ENCODE measurements around the gene EARS2. TPM values are rescaled to one million over a fixed set of nuclear protein-coding genes. Genes with fewer than 3 reads are reported as not detected.
"Not testable (repeated sequence)": the region's sequence is repeated elsewhere in the genome, so short reads cannot be mapped to it uniquely, and the experiment has no call there.

Gene EARS2
- total RNA-seq, 2 donors from 2014 or later, result 10.0 to 13.0 TPM

- Mint-ChIP-seq H3K36me3 (ENCODE audit: low read depth) (peaks cover 8% of the 10 kb centered on the region), H3K27ac (peak overlapping the region; percentile 27), H3K4me3 (no peak overlapping the region), H3K27me3 (no peaks in the 10 kb centered on the region), H3K4me1 (peaks cover 18% of the 10 kb centered on the region)
- DNase-seq (no peak), ATAC-seq (no peak)
- no peaks in the 10 kb centered on the region for H3K9me3 ChIP-seq (ENCODE audit: control insufficient read depth, low read length, poor library complexity, severe bottlenecking)
These were observed 4.4 kb upstream of the EARS2 start for GRCh38 chr16:23561586-23561985.

GRCh38 chr16:23557779-23558702, 891 bp upstream of the EARS2 start:
- no peaks in the 10 kb centered on the region for H3K9me3 ChIP-seq (ENCODE audit: control insufficient read depth, low read length, poor library complexity, severe bottlenecking)
- Mint-ChIP-seq H3K4me1 (peaks cover 20% of the 10 kb centered on the region), H3K27me3 (no peaks in the 10 kb centered on the region), H3K36me3 (ENCODE audit: low read depth) (no peaks in the 10 kb centered on the region), H3K4me3 (peak overlapping the region; percentile 94), H3K27ac (peak overlapping the region; percentile 95)
- peak; percentile 13 for ATAC-seq
- peak in 1 of 3 donors; percentile 14 for DNase-seq

GRCh38 chr16:23554536-23554935, 2.6 kb downstream of the EARS2 start:
- ATAC-seq (no peak), DNase-seq (no peak)
- H3K9me3 ChIP-seq (ENCODE audit: control insufficient read depth, low read length, poor library complexity, severe bottlenecking), result no peaks in the 10 kb centered on the region
- peaks cover 3% of the 10 kb centered on the region for H3K36me3 Mint-ChIP-seq (ENCODE audit: low read depth)
- no peaks in the 10 kb centered on the region for H3K27me3 Mint-ChIP-seq
- H3K27ac Mint-ChIP-seq, result no peak overlapping the region
- H3K4me1 Mint-ChIP-seq, result peaks cover 15% of the 10 kb centered on the region
- H3K4me3 Mint-ChIP-seq, result no peak overlapping the region

GRCh38 chr16:23552161-23552560, 5.0 kb downstream of the EARS2 start:
- no peaks in the 10 kb centered on the region for H3K27me3 Mint-ChIP-seq
- ATAC-seq, result no peak
- H3K4me3 Mint-ChIP-seq, result no peak overlapping the region
- H3K27ac Mint-ChIP-seq, result no peak overlapping the region
- no peaks in the 10 kb centered on the region for H3K9me3 ChIP-seq (ENCODE audit: control insufficient read depth, low read length, poor library complexity, severe bottlenecking)
- peaks cover 16% of the 10 kb centered on the region for H3K4me1 Mint-ChIP-seq
- peaks cover 3% of the 10 kb centered on the region for H3K36me3 Mint-ChIP-seq (ENCODE audit: low read depth)
- no peak for DNase-seq

GRCh38 chr16:23549938-23550337, 7.2 kb downstream of the EARS2 start:
- H3K4me3 Mint-ChIP-seq, result no peak overlapping the region
- H3K36me3 Mint-ChIP-seq (ENCODE audit: low read depth), result peaks cover 3% of the 10 kb centered on the region
- H3K27ac Mint-ChIP-seq, result no peak overlapping the region
- no peaks in the 10 kb centered on the region for H3K9me3 ChIP-seq (ENCODE audit: control insufficient read depth, low read length, poor library complexity, severe bottlenecking)
- ATAC-seq (no peak), DNase-seq (no peak)
- H3K4me1 Mint-ChIP-seq, result peaks cover 10% of the 10 kb centered on the region
- H3K27me3 Mint-ChIP-seq, result no peaks in the 10 kb centered on the region

- H3K9me3 ChIP-seq (ENCODE audit: control insufficient read depth, low read length, poor library complexity, severe bottlenecking), result no peaks in the 10 kb centered on the region
- DNase-seq, result no peak
- no peak for ATAC-seq
- H3K4me3 Mint-ChIP-seq, result no peak overlapping the region
- no peak overlapping the region for H3K27ac Mint-ChIP-seq
- peaks cover 8% of the 10 kb centered on the region for H3K4me1 Mint-ChIP-seq
- no peaks in the 10 kb centered on the region for H3K36me3 Mint-ChIP-seq (ENCODE audit: low read depth)
- H3K27me3 Mint-ChIP-seq, result no peaks in the 10 kb centered on the region
These were observed 12.7 kb downstream of the EARS2 start for GRCh38 chr16:23544436-23544835.

- not testable (repeated sequence) for H3K9me3 ChIP-seq (ENCODE audit: control insufficient read depth, low read length, poor library complexity, severe bottlenecking); ATAC-seq; H3K4me1 Mint-ChIP-seq; H3K27me3 Mint-ChIP-seq; H3K4me3 Mint-ChIP-seq; H3K27ac Mint-ChIP-seq; H3K36me3 Mint-ChIP-seq (ENCODE audit: low read depth); DNase-seq
These were observed 16.4 kb downstream of the EARS2 start for GRCh38 chr16:23540817-23541178.

- H3K36me3 Mint-ChIP-seq (ENCODE audit: low read depth), result no peaks in the 10 kb centered on the region
- DNase-seq, result no peak
These were observed 16.9 kb downstream of the EARS2 start for GRCh38 chr16:23539984-23540816.

GRCh38 chr16:23538919-23539278, 18.3 kb downstream of the EARS2 start:
- DNase-seq (no peak), ATAC-seq (no peak)
- Mint-ChIP-seq H3K4me3 (no peak overlapping the region), H3K27ac (no peak overlapping the region), H3K36me3 (ENCODE audit: low read depth) (no peaks in the 10 kb centered on the region), H3K27me3 (no peaks in the 10 kb centered on the region), H3K4me1 (no peaks in the 10 kb centered on the region)
- no peaks in the 10 kb centered on the region for H3K9me3 ChIP-seq (ENCODE audit: control insufficient read depth, low read length, poor library complexity, severe bottlenecking)

More at GRCh38 chr16:23539984-23540816, 16.9 kb downstream of the EARS2 start:
- no peaks in the 10 kb centered on the region for H3K27me3 Mint-ChIP-seq
- no peak overlapping the region for H3K27ac Mint-ChIP-seq
- H3K4me1 Mint-ChIP-seq, result no peaks in the 10 kb centered on the region
- ATAC-seq, result no peak
- H3K9me3 ChIP-seq (ENCODE audit: control insufficient read depth, low read length, poor library complexity, severe bottlenecking), result no peaks in the 10 kb centered on the region
- no peak overlapping the region for H3K4me3 Mint-ChIP-seq

GRCh38 chr16:23537390-23537789, 19.8 kb downstream of the EARS2 start:
- DNase-seq, result no peak
- Mint-ChIP-seq H3K4me1 (no peaks in the 10 kb centered on the region), H3K4me3 (no peak overlapping the region), H3K27ac (no peak overlapping the region), H3K27me3 (no peaks in the 10 kb centered on the region), H3K36me3 (ENCODE audit: low read depth) (no peaks in the 10 kb centered on the region)
- ATAC-seq, result no peak
- H3K9me3 ChIP-seq (ENCODE audit: control insufficient read depth, low read length, poor library complexity, severe bottlenecking), result no peaks in the 10 kb centered on the region

- no peaks in the 10 kb centered on the region for H3K4me1 Mint-ChIP-seq
- no peaks in the 10 kb centered on the region for H3K9me3 ChIP-seq (ENCODE audit: control insufficient read depth, low read length, poor library complexity, severe bottlenecking)
- no peak for ATAC-seq
- DNase-seq, result no peak
- no peak overlapping the region for H3K27ac Mint-ChIP-seq
- H3K27me3 Mint-ChIP-seq, result no peaks in the 10 kb centered on the region
- no peaks in the 10 kb centered on the region for H3K36me3 Mint-ChIP-seq (ENCODE audit: low read depth)
- H3K4me3 Mint-ChIP-seq, result no peak overlapping the region
These were observed 21.2 kb downstream of the EARS2 start for GRCh38 chr16:23535901-23536300.

- DNase-seq (no peak), ATAC-seq (no peak)
- Mint-ChIP-seq H3K4me1 (no peaks in the 10 kb centered on the region), H3K27me3 (no peaks in the 10 kb centered on the region), H3K27ac (no peak overlapping the region), H3K4me3 (no peak overlapping the region), H3K36me3 (ENCODE audit: low read depth) (no peaks in the 10 kb centered on the region)
- no peaks in the 10 kb centered on the region for H3K9me3 ChIP-seq (ENCODE audit: control insufficient read depth, low read length, poor library complexity, severe bottlenecking)
These were observed 22.0 kb downstream of the EARS2 start for GRCh38 chr16:23534868-23535860.

All from T-helper 17 cell (primary cell).